SK-N-SH (cell line): Measurements from ENCODE around the gene BIRC7. TPM values are rescaled to one million over a fixed set of nuclear protein-coding genes. Genes with fewer than 3 reads are reported as not detected.

Experiments
- CTCF ChIA-PET: fragments of 300-600, 350-600 bp; formaldehyde crosslinking; extraction: SDS; loops from one replicate; lab custom pipeline; 2021; lab: Yijun Ruan, JAX
- POLR2A ChIA-PET: fragments of 350-600 bp; sonication (Branson Sonifier 250); formaldehyde crosslinking; extraction: SDS; loops from one replicate; lab custom pipeline; 2020; ENCODE audit warnings: antibody characterized with exemption, inconsistent platforms; lab: Yijun Ruan, JAX
- DNase-seq: peaks from one replicate; pipeline ENCODE4 v3.0.0; 2012
- H2AFZ ChIP-seq: fragments of 200-600 bp; sonication (generic); 2 replicates; pipeline ENCODE4 v1.8.1; 2016; ENCODE audit warnings: antibody characterized with exemption, mild to moderate bottlenecking, low read depth
- H3F3A ChIP-seq: fragments of 200-600 bp; sonication (generic); replicated peaks from 2 replicates; pipeline ENCODE3; 2016; ENCODE audit warnings: antibody characterized with exemption, mild to moderate bottlenecking; ENCODE audit not compliant: insufficient read depth
- H3K27ac ChIP-seq, 2 experiments: fragments of 200-500 bp in 1 of 2; fragments of 200-600 bp in 1 of 2; sonication (Bioruptor generic) in 1 of 2; sonication (generic), shearing (Covaris generic) in 1 of 2; 2 replicates each; pipeline versions ENCODE4 v1.5.1 to v1.6.1; 2014 to 2016; ENCODE audit warnings: low read depth in 2 of 2, inconsistent platforms in 1 of 2, low read length in 1 of 2, mild to moderate bottlenecking in 1 of 2, mixed read lengths in 1 of 2
- H3K27me3 ChIP-seq: fragments of 200-600 bp; sonication (generic), shearing (Covaris generic); 2 replicates; pipeline ENCODE4 v1.6.1; 2016; ENCODE audit warnings: mixed run types; ENCODE audit not compliant: insufficient read depth
- H3K36me3 ChIP-seq, 2 experiments: fragments of 200-500 bp in 1 of 2; fragments of 200-600 bp in 1 of 2; sonication (Bioruptor generic) in 1 of 2; sonication (generic) in 1 of 2; replicated peaks in 1 of 2; 2 replicates each; pipeline versions ENCODE3 to v1.5.1; 2014 to 2016; ENCODE audit warnings: low read length in 1 of 2, mild to moderate bottlenecking in 1 of 2; ENCODE audit not compliant: insufficient read depth in 2 of 2, control insufficient read depth in 1 of 2
- H3K4me1 ChIP-seq, 2 experiments: fragments of 200-500 bp in 1 of 2; fragments of 200-600 bp in 1 of 2; sonication (Bioruptor generic) in 1 of 2; sonication (generic), shearing (Covaris generic) in 1 of 2; 2 replicates each; pipeline versions ENCODE4 v1.5.1 to v1.6.1; 2014 to 2016; ENCODE audit warnings: low read depth in 1 of 2, low read length in 1 of 2, mixed run types in 1 of 2; ENCODE audit not compliant: insufficient read depth in 2 of 2, control insufficient read depth in 1 of 2
- H3K4me2 ChIP-seq: fragments of 200-600 bp; sonication (generic), shearing (Covaris generic); 2 replicates; pipeline ENCODE4 v1.6.1; 2017; ENCODE audit warnings: mixed run types
- H3K4me3 ChIP-seq, 2 experiments: fragments of 200-500 bp in 1 of 2; fragments of 200-600 bp in 1 of 2; sonication (Bioruptor generic) in 1 of 2; sonication (generic), shearing (Covaris generic) in 1 of 2; 2 replicates each; pipeline versions ENCODE4 v1.5.1 to v1.8.1; 2014 to 2016; ENCODE audit warnings: low read depth in 2 of 2, inconsistent platforms in 1 of 2, low read length in 1 of 2, mild to moderate bottlenecking in 1 of 2, mixed read lengths in 1 of 2, moderate library complexity in 1 of 2
- H3K79me2 ChIP-seq: fragments of 200-600 bp; sonication (generic); 2 replicates; pipeline ENCODE4 v1.8.1; 2017; ENCODE audit warnings: mild to moderate bottlenecking; ENCODE audit not compliant: insufficient read depth
- H3K9ac ChIP-seq: fragments of 200-600 bp; sonication (generic); 2 replicates; pipeline ENCODE4 v1.6.1; 2017; ENCODE audit warnings: mixed run types
- H3K9me2 ChIP-seq: fragments of 200-600 bp; sonication (generic); 2 replicates; pipeline ENCODE4 v1.6.1; 2017; ENCODE audit warnings: mixed run types
- H3K9me3 ChIP-seq: fragments of 200-600 bp; sonication (generic); 2 replicates; pipeline ENCODE4 v1.6.1; 2017; ENCODE audit warnings: mixed run types, mild to moderate bottlenecking, moderate library complexity
- H4K20me1 ChIP-seq: fragments of 200-600 bp; sonication (generic); 2 replicates; pipeline ENCODE4 v1.6.1; 2017; ENCODE audit warnings: mild to moderate bottlenecking, mixed run types; ENCODE audit not compliant: insufficient read depth
- CTCF ChIP-seq: fragments of 200-600 bp; sonication (generic); IDR thresholded peaks from 2 replicates; pipeline ENCODE4 v1.6.1; 2017; ENCODE audit warnings: antibody characterized with exemption, mild to moderate bottlenecking, moderate library complexity
- ELF1 ChIP-seq: IDR thresholded peaks from 2 replicates; pipeline ENCODE4 v1.4.0; 2012
- FOSL2 ChIP-seq: IDR thresholded peaks from 2 replicates; pipeline ENCODE4 v1.4.0; 2012; ENCODE audit warnings: low read depth, mild to moderate bottlenecking, moderate library complexity, borderline replicate concordance
- FOXM1 ChIP-seq: IDR thresholded peaks from 2 replicates; pipeline ENCODE4 v1.4.0; 2012; ENCODE audit warnings: low read depth, mild to moderate bottlenecking
- GABPA ChIP-seq: IDR thresholded peaks from 2 replicates; pipeline ENCODE4 v1.4.0; 2012; ENCODE audit warnings: low read depth, mild to moderate bottlenecking
- IRF3 ChIP-seq: fragments of 150-350 bp; IDR thresholded peaks from 2 replicates; pipeline ENCODE4 v1.6.1; 2016; ENCODE audit warnings: mild to moderate bottlenecking, low read depth, low read length
- JUND ChIP-seq: IDR thresholded peaks from 2 replicates; pipeline ENCODE4 v1.4.0; 2012
- MXI1 ChIP-seq: IDR thresholded peaks from 2 replicates; pipeline ENCODE4 v1.6.1; 2012; ENCODE audit warnings: mild to moderate bottlenecking, low read depth, low read length, improper control_type of control experiment
- NFIC ChIP-seq: IDR thresholded peaks from 2 replicates; pipeline ENCODE4 v1.4.0; 2012; ENCODE audit warnings: borderline replicate concordance
- PBX3 ChIP-seq: IDR thresholded peaks from 2 replicates; pipeline ENCODE4; 2012
- RAD21 ChIP-seq: IDR thresholded peaks from 2 replicates; pipeline ENCODE4 v1.6.1; 2012; ENCODE audit warnings: mild to moderate bottlenecking, low read length
- RCOR1 ChIP-seq: fragments of 150-350 bp; IDR thresholded peaks from 2 replicates; pipeline ENCODE4 v1.6.1; 2017; ENCODE audit warnings: antibody characterized with exemption, low read length
- RFX5 ChIP-seq: IDR thresholded peaks from 2 replicates; pipeline ENCODE4 v1.6.1; 2012; ENCODE audit warnings: mild to moderate bottlenecking, improper control_type of control experiment, low read length
- RXRA ChIP-seq: IDR thresholded peaks from 2 replicates; pipeline ENCODE4 v1.4.0; 2012; ENCODE audit warnings: low read depth, mild to moderate bottlenecking, borderline replicate concordance
- TAF1 ChIP-seq: IDR thresholded peaks from 2 replicates; pipeline ENCODE4 v1.6.1; 2012; ENCODE audit warnings: low read depth, mild to moderate bottlenecking, low read length, moderate library complexity, borderline replicate concordance
- TCF12 ChIP-seq: IDR thresholded peaks from 2 replicates; pipeline ENCODE4 v1.4.0; 2012
- USF2 ChIP-seq: fragments of 150-350 bp; IDR thresholded peaks from 2 replicates; pipeline ENCODE4 v1.6.1; 2017; ENCODE audit warnings: antibody characterized with exemption, low read length, low read depth, borderline replicate concordance
- YY1 ChIP-seq: IDR thresholded peaks from 2 replicates; pipeline ENCODE4 v1.4.0; 2012; ENCODE audit warnings: low read depth, mild to moderate bottlenecking
- ZBTB33 ChIP-seq: IDR thresholded peaks from 2 replicates; pipeline ENCODE4 v1.4.0; 2012; ENCODE audit warnings: low read depth, borderline replicate concordance
- WGBS: methylation state at CpG from one replicate; pipeline ENCODE4 v1.1.6; 2017; ENCODE audit warnings: low lambda C conversion rate; 5-methylcytosine and 5-hydroxymethylcytosine counted together
- polyA plus RNA-seq, 3 experiments: library from polyadenylated mRNA; depleted of rRNA; stranded (reverse); fragments of >200 nt; gene quantifications; 2 replicates each; pipeline ENCODE4 v1.2.3, GENCODE V29; 2012

Gene BIRC7
- polyA plus RNA-seq, 1 of the 3 experiments (the other 2 are of a cell fraction): not detected

- WGBS: 44% methylated on average over 2 of the region's 6 CpGs
- POLR2A ChIA-PET: interaction anchor here (0.7 to 1.1 kb wide), 3 partner anchors 49 to 139 kb away, joined by 3 to 4 read pairs (median 4); partner anchors contain the start of gene ARFGAP1
- TF ChIP-seq IRF3: no peak
- TF ChIP-seq TCF12: no peak
Measured at GRCh38 chr20:63223826-63224207, 11.9 kb upstream of the BIRC7 start.

GRCh38 chr20:63224412-63225081 is 11.2 kb upstream of the BIRC7 start:
- H3K9ac ChIP-seq: no peak overlapping the region
- no peak overlapping the region for H3K27ac ChIP-seq
- H3K9me3 ChIP-seq: no peaks in the 10 kb centered on the region
- DNase-seq: peak; percentile 78
- H3K4me1 ChIP-seq: peaks cover 0 to 17% of the 10 kb centered on the region in 2 experiments; a peak in 1 of 4 replicates
- 82% methylated on average over 3 of the region's 16 CpGs for WGBS
- H3K36me3 ChIP-seq: no peaks in the 10 kb centered on the region
- H3K27me3 ChIP-seq: 0 out of 2 replicates have a peak, but pooled peaks cover 6% of the 10 kb centered on the region
- H3F3A ChIP-seq: no peaks in the 10 kb centered on the region
- ChIA-PET POLR2A (interaction anchor here (0.7 kb wide), 1 partner anchor 64 kb away, joined by 4 read pairs; no protein-coding TSS in a partner anchor), CTCF (interaction anchor here (0.9 to 5.2 kb wide), 34 partner anchors 8 to 223 kb away, joined by 3 to 168 read pairs (median 7); partner anchors contain the start of genes ARFGAP1, BIRC7, COL20A1 and NKAIN4)
- no peaks in the 10 kb centered on the region for H4K20me1 ChIP-seq
- TF ChIP-seq NFIC: peak; percentile 70
- TF ChIP-seq MXI1: peak; percentile 22; the same call in 1 of the 2 replicates
- no peak for TF ChIP-seq ELF1
- no peak for TF ChIP-seq TAF1
- no peak for TF ChIP-seq RXRA
- TF ChIP-seq CTCF: peak; percentile 33
- no peak for TF ChIP-seq FOSL2
- no peak for TF ChIP-seq GABPA
- TF ChIP-seq JUND: no peak
- no peak for TF ChIP-seq ZBTB33
- no peak for TF ChIP-seq RCOR1
- TF ChIP-seq RFX5: no peak
- no peak for TF ChIP-seq YY1
- TF ChIP-seq PBX3: no peak
- no peak for TF ChIP-seq TCF12
- no peak for TF ChIP-seq RAD21
- TF ChIP-seq USF2: no peak
- no peak for TF ChIP-seq FOXM1
- no peaks in the 10 kb centered on the region for H3K9me2 ChIP-seq
- no peak overlapping the region for H3K4me2 ChIP-seq
- H2AFZ ChIP-seq: no peak overlapping the region
- H3K79me2 ChIP-seq: no peaks in the 10 kb centered on the region
- no peak overlapping the region for H3K4me3 ChIP-seq

More at GRCh38 chr20:63223826-63224207, 11.9 kb upstream of the BIRC7 start:
- H3K79me2 ChIP-seq: no peaks in the 10 kb centered on the region
- no peak overlapping the region for H3K9ac ChIP-seq
- no peak overlapping the region for H3K4me2 ChIP-seq
- H4K20me1 ChIP-seq: no peaks in the 10 kb centered on the region
- no peak overlapping the region for H3K27ac ChIP-seq
- 0 out of 2 replicates have a peak, but pooled peaks cover 6% of the 10 kb centered on the region for H3K27me3 ChIP-seq
- CTCF ChIA-PET: interaction anchor here (0.7 to 5.2 kb wide), 60 partner anchors 8 to 390 kb away, joined by 3 to 168 read pairs (median 5); partner anchors contain the start of genes ARFGAP1, BIRC7, COL20A1 and NKAIN4
- H3K4me1 ChIP-seq: peaks cover 0 to 17% of the 10 kb centered on the region in 2 experiments; a peak in 1 of 4 replicates
- H3K4me3 ChIP-seq: no peak overlapping the region
- DNase-seq: no peak
- no peaks in the 10 kb centered on the region for H3F3A ChIP-seq
- no peaks in the 10 kb centered on the region for H3K9me2 ChIP-seq
- H3K36me3 ChIP-seq: no peaks in the 10 kb centered on the region
- H3K9me3 ChIP-seq: no peaks in the 10 kb centered on the region
- H2AFZ ChIP-seq: no peak overlapping the region
